ENCODE results near the gene CAPN11.

Gene CAPN11

DNA sequence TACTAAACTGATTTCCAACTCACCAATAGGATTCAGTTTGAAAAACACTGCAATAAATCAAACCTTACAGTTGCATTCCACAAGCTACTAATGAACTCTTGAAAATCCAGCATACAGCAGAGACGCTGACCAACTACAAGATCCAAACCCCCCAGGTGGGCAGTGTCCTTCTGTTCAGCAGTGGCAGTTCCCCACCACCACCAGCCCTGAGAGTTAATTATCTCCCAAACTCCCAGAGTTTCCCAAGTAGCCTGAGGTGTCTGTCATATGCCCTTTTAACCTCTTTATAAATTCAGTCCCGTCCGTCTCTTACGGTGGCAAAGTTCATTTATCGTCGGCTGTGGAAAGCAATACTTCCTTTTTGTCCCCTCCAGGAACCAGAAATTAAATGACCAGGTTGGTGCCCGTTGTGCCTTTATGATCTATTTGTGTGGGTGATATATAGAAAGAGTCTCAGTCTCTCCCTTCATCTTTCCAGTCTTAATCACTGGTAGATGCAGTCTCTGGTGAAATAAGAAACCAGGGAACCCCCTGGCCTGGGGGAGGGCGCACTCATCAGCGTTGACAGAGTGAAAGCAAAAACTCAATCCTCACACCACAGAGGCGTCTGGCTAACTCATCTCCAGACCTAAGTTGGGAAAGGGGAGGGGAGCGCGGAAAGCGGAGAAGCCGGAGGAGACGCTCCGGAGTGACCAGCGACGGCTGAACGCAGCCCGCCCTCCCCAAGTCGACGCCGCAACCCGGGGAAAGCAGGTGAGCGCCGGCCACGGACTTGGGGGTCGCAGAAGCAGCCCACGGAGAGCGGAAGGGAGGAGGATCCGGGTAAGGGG is 32.1 kb upstream of the CAPN11 start:
- peak overlapping the region; percentile 90 for H3K27ac ChIP-seq
- TF ChIP-seq, protein P1, sequence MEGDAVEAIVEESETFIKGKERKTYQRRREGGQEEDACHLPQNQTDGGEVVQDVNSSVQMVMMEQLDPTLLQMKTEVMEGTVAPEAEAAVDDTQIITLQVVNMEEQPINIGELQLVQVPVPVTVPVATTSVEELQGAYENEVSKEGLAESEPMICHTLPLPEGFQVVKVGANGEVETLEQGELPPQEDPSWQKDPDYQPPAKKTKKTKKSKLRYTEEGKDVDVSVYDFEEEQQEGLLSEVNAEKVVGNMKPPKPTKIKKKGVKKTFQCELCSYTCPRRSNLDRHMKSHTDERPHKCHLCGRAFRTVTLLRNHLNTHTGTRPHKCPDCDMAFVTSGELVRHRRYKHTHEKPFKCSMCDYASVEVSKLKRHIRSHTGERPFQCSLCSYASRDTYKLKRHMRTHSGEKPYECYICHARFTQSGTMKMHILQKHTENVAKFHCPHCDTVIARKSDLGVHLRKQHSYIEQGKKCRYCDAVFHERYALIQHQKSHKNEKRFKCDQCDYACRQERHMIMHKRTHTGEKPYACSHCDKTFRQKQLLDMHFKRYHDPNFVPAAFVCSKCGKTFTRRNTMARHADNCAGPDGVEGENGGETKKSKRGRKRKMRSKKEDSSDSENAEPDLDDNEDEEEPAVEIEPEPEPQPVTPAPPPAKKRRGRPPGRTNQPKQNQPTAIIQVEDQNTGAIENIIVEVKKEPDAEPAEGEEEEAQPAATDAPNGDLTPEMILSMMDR (conservative IDR thresholded peaks at IDR 0.05), result no peak

DNA sequence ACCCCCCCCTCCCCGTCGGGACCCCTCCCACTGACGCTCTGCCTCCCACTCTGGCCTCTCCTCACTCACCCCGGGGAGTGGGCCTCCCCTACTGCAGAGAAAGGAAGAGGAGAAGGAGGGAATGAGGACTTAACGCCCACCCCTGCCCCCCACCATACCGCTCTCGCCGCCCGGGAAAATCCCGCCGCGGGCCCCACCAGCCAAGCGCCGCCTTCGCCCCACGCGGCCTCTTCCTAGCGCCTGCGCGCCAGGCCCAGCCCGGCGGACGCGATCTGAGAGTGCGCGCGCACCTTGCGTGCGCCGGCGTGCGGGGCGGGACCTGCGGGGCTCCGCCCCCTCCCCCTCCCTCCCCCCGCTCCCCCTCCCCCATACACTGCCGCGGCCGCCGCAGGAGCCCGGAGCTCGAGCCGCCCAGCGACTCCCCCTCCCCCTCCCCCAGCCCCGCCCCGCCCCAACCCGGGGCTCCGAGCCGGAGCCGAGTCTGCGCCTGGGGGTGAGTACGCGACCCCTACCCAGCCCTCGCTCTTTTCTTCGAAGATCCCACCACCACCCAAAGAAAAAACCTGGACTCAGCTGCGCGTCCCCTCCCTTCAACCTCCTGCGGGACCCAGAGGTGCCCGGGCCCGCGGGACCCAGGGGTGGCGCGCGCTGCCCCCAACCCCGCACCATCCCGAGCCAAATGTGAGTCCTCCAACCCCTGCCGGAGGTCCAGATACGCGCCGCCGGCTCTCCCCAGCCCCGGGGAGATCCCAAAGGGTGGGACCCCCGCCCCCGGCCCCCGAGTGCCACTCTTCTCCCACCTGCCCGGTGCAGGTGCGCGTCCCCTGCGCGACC is 31.2 kb upstream of the CAPN11 start, which contains the start of the genes MRPL14 and TMEM63B:
MRPL14 (minus strand) TSS at position 267 of the 834 bp plus-strand sequence. CDS start 10,841 bp downstream, outside the sequence.
TMEM63B (plus strand) TSS at position 369 of the 834 bp plus-strand sequence. CDS start 7,031 bp downstream, outside the sequence.
- TF ChIP-seq, protein P1 (conservative IDR thresholded peaks at IDR 0.05), result no peak
- H3K27ac ChIP-seq, result peak within 1 kb of the TSS; percentile 90

DNA sequence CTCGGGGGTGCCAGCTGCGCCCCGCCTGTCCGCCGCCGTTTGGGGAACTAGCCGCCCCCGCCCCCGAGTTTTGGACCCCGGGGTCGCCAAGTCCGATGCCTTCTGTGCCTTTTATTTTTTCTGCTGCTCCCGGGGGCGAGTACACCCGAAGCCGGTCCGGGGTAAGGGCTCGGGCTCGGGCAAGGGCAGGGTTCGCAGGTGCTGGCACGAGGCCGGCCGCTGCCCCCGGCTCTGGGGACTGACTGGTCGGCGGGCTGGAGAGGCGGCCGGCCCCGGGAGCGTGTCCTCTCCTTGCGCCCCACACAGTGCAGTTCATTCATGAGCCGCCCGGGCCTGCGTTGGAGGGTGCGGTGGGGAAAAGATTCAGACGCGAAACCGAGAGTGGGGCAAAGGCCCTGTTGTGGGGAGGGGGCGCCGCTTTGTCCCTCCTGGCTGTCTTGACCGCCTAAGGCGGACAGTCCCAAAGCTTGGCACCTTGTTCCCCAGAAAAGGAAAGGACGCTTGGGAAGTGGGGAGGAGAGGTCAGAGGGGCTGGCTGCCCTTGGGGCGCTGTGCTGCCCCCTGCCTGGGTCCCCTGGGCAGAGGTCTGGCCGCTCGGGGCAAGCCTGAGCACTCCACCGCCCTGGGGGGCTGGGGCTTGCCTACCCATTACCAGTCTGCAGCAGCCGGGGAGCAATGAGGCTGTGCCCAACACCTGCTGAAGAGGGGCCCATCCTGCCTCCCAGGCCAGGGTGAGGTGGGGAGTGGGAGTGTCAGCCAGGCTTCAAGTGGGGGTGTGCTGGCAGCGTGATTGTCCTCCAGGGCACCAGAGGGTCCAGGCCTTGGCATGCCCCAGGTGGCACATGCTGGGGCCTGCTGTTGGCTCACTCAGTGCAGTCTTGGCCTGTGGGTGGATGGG is 30.4 kb upstream of the CAPN11 start:
- H3K27ac ChIP-seq, result peak overlapping the region; percentile 90
- TF ChIP-seq, protein P1 (conservative IDR thresholded peaks at IDR 0.05), result peak; percentile 31

DNA sequence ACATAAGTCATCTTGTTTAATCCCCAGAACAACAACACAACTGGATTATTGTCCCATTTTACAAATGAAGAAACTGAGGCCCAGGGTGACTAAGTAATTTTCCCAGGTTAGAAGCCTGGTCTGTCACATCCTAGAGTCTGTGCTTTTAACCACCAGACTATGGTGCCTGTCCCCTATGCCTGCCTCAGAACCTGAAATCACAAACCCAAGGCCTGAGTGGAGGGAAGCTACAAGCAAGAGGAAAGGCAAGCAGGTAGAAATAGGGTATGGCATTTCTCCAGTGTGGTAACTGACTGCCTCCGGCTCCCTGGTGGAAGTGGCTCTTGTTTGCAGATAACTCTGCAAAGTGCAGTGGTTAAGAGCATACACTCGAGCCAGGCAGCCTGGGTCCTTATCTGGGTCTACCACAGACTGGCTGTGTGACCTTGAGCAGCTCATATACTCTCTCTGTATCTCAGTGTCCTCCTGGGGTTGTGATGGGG is 28.7 kb upstream of the CAPN11 start:
- no peak overlapping the region for H3K27ac ChIP-seq
- TF ChIP-seq, protein P1 (conservative IDR thresholded peaks at IDR 0.05), result no peak

DNA sequence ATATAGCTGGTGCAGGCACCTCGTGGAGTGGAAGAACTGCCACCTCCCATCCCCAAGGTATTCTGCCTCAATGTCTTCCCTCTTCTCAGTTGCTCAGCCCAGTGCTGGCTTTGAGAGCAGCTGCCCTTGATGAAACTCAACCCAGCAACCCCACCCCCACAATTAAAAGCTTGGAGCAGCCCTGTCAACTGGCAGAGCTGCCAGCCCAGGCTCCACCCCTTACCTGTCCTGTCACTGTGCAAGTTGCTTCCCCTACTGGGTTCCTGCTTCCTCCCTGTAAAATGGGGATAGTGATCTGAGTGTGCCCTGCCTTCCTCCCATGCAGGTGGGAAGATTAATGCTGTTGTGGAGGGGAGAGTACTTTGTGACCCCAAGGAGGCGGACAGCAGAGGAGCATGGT is 26.7 kb upstream of the CAPN11 start:
- TF ChIP-seq, protein P1 (conservative IDR thresholded peaks at IDR 0.05), result no peak
- H3K27ac ChIP-seq, result peak overlapping the region; percentile 35

DNA sequence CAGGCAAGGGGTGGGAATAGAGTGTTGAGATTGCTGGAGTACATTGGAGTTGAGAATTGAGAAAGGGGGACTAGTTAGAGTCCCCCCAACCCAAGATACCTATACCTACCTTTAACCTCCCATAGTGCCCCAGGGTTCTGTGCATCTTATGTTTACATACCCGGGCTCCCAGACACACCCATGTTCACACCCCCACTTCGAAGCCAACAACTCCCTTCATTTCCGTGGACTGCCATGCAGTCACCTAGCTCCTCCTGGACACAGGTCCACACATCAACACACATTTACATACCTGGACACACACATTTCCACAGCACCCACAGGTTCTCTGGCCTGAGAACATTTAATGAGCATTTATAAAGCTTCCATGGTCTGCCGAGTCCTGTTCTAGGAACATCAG is 26.1 kb upstream of the CAPN11 start:
- TF ChIP-seq, protein P1 (conservative IDR thresholded peaks at IDR 0.05), result no peak
- peak overlapping the region; percentile 35 for H3K27ac ChIP-seq

Data from VCaP (cell line).